Body of pancreas (tissue), 4 donors: Measurements from ENCODE around the gene ARHGAP24.

Experiments used
- POLR2A ChIP-seq, 3 donors: fragments of 450-650 bp; IDR thresholded peaks; one replicate each; pipeline ENCODE4 v1.6.1; 2016; ENCODE audit warnings: antibody characterized with exemption in 3 of 3, mild to moderate bottlenecking in 2 of 3
- TF ChIP-seq, protein P1 (sequence below), 7 experiments: fragments of 450-650 bp in 4 of 7; fragments of 200-600 bp in 3 of 7; sonication (generic) in 3 of 7; IDR thresholded peaks; one replicate each; pipeline ENCODE4 v1.5.1; 2016 to 2019; ENCODE audit warnings: antibody characterized with exemption in 7 of 7

- TF ChIP-seq, protein P1, sequence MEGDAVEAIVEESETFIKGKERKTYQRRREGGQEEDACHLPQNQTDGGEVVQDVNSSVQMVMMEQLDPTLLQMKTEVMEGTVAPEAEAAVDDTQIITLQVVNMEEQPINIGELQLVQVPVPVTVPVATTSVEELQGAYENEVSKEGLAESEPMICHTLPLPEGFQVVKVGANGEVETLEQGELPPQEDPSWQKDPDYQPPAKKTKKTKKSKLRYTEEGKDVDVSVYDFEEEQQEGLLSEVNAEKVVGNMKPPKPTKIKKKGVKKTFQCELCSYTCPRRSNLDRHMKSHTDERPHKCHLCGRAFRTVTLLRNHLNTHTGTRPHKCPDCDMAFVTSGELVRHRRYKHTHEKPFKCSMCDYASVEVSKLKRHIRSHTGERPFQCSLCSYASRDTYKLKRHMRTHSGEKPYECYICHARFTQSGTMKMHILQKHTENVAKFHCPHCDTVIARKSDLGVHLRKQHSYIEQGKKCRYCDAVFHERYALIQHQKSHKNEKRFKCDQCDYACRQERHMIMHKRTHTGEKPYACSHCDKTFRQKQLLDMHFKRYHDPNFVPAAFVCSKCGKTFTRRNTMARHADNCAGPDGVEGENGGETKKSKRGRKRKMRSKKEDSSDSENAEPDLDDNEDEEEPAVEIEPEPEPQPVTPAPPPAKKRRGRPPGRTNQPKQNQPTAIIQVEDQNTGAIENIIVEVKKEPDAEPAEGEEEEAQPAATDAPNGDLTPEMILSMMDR (IDR thresholded peaks at IDR 0.05) = no peak
- no peak for TF ChIP-seq POLR2A (IDR thresholded peaks at IDR 0.05)
Measured at GRCh38 chr4:86011117-86011516, 536.2 kb downstream of the ARHGAP24 start.
